Fibroblast of lung (primary cell): ENCODE measurements around the gene TMED5.

ENCODE experiments used
- EZH2 ChIP-seq: IDR thresholded peaks from 2 replicates; pipeline ENCODE4 v1.5.1; 2012; ENCODE audit warnings: low read length, control low read depth, mild to moderate bottlenecking; ENCODE audit errors: missing control alignments
- TF ChIP-seq, protein P1 (sequence below), 2 donors: IDR thresholded peaks in 1 of 2; conservative IDR thresholded peaks in 1 of 2; 1 replicate in 1 of 2; 2 replicates in 1 of 2; pipeline ENCODE4 v1.5.1; 2011 to 2012; ENCODE audit warnings: low read length in 2 of 2, control low read depth in 1 of 2, inconsistent platforms in 1 of 2, low read depth in 1 of 2, mild to moderate bottlenecking in 1 of 2

DNA sequence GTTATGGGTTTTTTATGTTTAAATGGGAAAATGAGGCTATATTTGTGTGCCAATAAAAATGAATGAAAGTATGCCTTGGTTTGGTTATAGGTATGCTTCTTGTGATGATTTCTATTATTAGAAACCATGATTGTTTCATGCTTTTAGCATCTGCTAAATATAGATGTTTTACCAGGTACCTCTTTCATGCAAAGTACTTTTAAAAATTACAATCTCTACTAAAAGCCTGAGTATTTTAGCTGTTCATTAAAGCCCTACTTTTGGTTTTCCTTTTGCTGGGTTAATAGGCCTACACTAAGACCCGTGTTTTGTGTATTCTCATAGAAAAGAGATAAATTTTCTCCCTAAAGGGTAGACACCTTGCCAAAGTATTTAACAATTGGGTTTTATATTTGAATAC is 69.1 kb downstream of the TMED5 start:
- TF ChIP-seq, protein P1, sequence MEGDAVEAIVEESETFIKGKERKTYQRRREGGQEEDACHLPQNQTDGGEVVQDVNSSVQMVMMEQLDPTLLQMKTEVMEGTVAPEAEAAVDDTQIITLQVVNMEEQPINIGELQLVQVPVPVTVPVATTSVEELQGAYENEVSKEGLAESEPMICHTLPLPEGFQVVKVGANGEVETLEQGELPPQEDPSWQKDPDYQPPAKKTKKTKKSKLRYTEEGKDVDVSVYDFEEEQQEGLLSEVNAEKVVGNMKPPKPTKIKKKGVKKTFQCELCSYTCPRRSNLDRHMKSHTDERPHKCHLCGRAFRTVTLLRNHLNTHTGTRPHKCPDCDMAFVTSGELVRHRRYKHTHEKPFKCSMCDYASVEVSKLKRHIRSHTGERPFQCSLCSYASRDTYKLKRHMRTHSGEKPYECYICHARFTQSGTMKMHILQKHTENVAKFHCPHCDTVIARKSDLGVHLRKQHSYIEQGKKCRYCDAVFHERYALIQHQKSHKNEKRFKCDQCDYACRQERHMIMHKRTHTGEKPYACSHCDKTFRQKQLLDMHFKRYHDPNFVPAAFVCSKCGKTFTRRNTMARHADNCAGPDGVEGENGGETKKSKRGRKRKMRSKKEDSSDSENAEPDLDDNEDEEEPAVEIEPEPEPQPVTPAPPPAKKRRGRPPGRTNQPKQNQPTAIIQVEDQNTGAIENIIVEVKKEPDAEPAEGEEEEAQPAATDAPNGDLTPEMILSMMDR (conservative IDR thresholded peaks at IDR 0.05 in 1 of 2, IDR thresholded peaks at IDR 0.05 in 1 of 2; ENCODE audit: low read depth in 1 of 2, low read length in 2 of 2): no peak
- no peak for TF ChIP-seq EZH2
